RWPE2 (cell line): ENCODE data around the gene MICOS13.

Source experiments
- ATAC-seq: fragments of 200-7000 bp; cut with Tn5 transposase; 3 replicates; pipeline ENCODE4 v1.9.1; 2021; ENCODE audit warnings: low read depth
- DNase-seq: peaks from one replicate; pipeline ENCODE4 v3.0.0-alpha.2; 2020; ENCODE audit warnings: low spot score
- H3K27ac ChIP-seq: fragments of 450-650 bp; 2 replicates; pipeline ENCODE4 v1.5.1; 2017; ENCODE audit warnings: mild to moderate bottlenecking; ENCODE audit not compliant: poor library complexity, severe bottlenecking
- H3K27me3 ChIP-seq: fragments of 250-450 bp; sonication (Bioruptor Pico); 2 replicates; pipeline ENCODE4 v1.5.1; 2021; ENCODE audit warnings: mild to moderate bottlenecking, moderate library complexity; ENCODE audit not compliant: insufficient read depth, poor library complexity, severe bottlenecking
- H3K36me3 ChIP-seq: fragments of 250-450 bp; sonication (Bioruptor Pico); 2 replicates; pipeline ENCODE4 v1.5.1; 2020; ENCODE audit warnings: low read depth, mild to moderate bottlenecking, moderate library complexity
- H3K4me1 ChIP-seq: fragments of 250-450 bp; sonication (Bioruptor Pico); 2 replicates; pipeline ENCODE4 v1.5.1; 2021; ENCODE audit warnings: mild to moderate bottlenecking, moderate library complexity; ENCODE audit not compliant: insufficient read depth, poor library complexity, severe bottlenecking
- H3K4me3 ChIP-seq: fragments of 250-450 bp; sonication (Bioruptor Pico); 2 replicates; pipeline ENCODE4 v1.5.1; 2021; ENCODE audit warnings: mild to moderate bottlenecking, moderate library complexity; ENCODE audit not compliant: severe bottlenecking
- H3K9me3 ChIP-seq: fragments of 250-450 bp; sonication (Bioruptor Pico); 2 replicates; pipeline ENCODE4 v1.5.1; 2021; ENCODE audit warnings: mild to moderate bottlenecking, moderate library complexity; ENCODE audit not compliant: severe bottlenecking
- CTCF ChIP-seq: fragments of 450-650 bp; IDR thresholded peaks from one replicate; pipeline ENCODE4 v1.5.1; 2017; ENCODE audit warnings: mild to moderate bottlenecking, moderate library complexity; ENCODE audit not compliant: poor library complexity, severe bottlenecking

Gene MICOS13

GRCh38 chr19:5711713-5712161, 31.4 kb upstream of the MICOS13 start:
- no peak for TF ChIP-seq CTCF
- Histone ChIP-seq H3K27me3 (no peaks in the 10 kb centered on the region), H3K4me1 (no peaks in the 10 kb centered on the region), H3K27ac (no peak overlapping the region), H3K9me3 (no peaks in the 10 kb centered on the region), H3K4me3 (no peak overlapping the region), H3K36me3 (peaks cover 55% of the 10 kb centered on the region)
- no peak for ATAC-seq
- no peak for DNase-seq

- Histone ChIP-seq H3K27ac (no peak overlapping the region), H3K9me3 (no peaks in the 10 kb centered on the region), H3K27me3 (no peaks in the 10 kb centered on the region), H3K4me3 (no peak overlapping the region), H3K36me3 (peaks cover 58% of the 10 kb centered on the region), H3K4me1 (no peaks in the 10 kb centered on the region)
- no peak for DNase-seq
- ATAC-seq, result no peak
- TF ChIP-seq CTCF, result no peak
Measured at GRCh38 chr19:5711025-5711424, 30.7 kb upstream of the MICOS13 start.

GRCh38 chr19:5707576-5708575, 27.6 kb upstream of the MICOS13 start:
- H3K4me3 ChIP-seq, result no peak overlapping the region
- peaks cover 72% of the 10 kb centered on the region for H3K36me3 ChIP-seq
- TF ChIP-seq CTCF, result no peak
- DNase-seq (no peak), ATAC-seq (no peak; the same call in 2 of the 3 replicates)
- no peak overlapping the region for H3K27ac ChIP-seq
- H3K4me1 ChIP-seq, result no peaks in the 10 kb centered on the region
- no peaks in the 10 kb centered on the region for H3K9me3 ChIP-seq
- no peaks in the 10 kb centered on the region for H3K27me3 ChIP-seq

DNA sequence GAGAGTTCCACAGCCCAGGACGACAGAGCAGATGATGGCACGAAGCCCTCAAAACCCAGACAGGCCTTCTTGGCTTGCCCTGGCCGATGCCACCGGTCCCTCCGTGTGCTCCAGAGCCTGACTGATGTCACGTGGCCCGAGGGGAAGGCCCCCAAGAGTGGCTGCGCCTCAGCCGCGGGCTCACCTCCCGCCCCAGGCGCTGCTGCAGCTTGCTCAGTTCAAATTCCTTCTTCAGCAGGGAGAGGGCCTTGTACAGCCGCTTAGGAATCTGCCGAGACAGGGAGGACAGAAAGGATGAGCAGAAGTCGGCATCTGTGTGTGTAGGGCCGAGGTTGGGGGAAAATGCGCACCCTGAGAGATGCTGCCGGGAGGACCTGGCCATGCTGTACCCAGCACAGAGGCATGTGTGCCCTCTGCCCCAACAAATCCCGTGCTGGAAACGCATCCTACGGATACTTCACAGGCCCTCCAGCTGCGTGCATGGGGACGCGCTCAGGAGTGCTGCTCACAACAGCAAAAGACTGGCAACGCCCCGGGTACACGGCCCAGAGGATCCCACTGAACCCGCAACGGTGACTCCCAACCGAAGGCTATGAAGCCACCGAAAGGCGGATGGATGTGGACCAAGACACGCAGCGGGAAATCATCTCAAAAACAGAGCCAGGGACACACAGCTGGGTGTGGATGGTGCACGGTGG, 26.7 kb upstream of the MICOS13 start:
- H3K27ac ChIP-seq, result no peak overlapping the region
- no peak overlapping the region for H3K4me3 ChIP-seq
- H3K4me1 ChIP-seq, result no peaks in the 10 kb centered on the region
- ATAC-seq (no peak), DNase-seq (no peak)
- H3K9me3 ChIP-seq, result no peaks in the 10 kb centered on the region
- no peak for TF ChIP-seq CTCF
- peaks cover 64% of the 10 kb centered on the region for H3K36me3 ChIP-seq
- no peaks in the 10 kb centered on the region for H3K27me3 ChIP-seq
